GM18909 (cell line): Measurements from ENCODE around the gene C1orf167.

Experiments used
- ATAC-seq: cut with Tn5 transposase; IDR thresholded peaks from one replicate; pipeline ENCODE4 v1.9.1; 2021; ENCODE audit warnings: mild to moderate bottlenecking; ENCODE audit not compliant: unreplicated experiment, poor library complexity

C1orf167 gene

GRCh38 chr1:11759791-11760190, 2.2 kb upstream of the C1orf167 start:
- no peak for ATAC-seq

DNA sequence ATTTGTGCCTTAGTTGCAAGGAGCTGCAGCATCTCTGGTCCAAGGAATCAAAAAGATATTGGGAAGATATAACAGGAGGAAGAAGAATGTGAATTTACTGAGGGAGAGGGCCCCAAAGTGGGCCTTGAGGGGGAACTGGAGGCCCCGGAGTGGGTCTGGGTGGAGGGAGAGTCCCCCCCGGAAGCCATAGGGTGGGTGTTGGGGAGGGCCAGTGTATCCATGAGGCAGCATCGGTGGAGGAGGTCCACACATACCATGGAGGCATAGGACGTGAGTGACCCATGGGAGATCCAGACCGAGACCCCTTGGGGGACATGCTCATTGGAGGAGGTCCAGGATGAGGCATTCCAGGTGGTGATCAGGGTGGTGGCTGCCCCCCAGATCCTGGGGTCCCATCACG, 708 bp upstream of the C1orf167 start:
- ATAC-seq, result no peak

- no peak for ATAC-seq
Observed at GRCh38 chr1:11764115-11764514, 2.1 kb downstream of the C1orf167 start.

DNA sequence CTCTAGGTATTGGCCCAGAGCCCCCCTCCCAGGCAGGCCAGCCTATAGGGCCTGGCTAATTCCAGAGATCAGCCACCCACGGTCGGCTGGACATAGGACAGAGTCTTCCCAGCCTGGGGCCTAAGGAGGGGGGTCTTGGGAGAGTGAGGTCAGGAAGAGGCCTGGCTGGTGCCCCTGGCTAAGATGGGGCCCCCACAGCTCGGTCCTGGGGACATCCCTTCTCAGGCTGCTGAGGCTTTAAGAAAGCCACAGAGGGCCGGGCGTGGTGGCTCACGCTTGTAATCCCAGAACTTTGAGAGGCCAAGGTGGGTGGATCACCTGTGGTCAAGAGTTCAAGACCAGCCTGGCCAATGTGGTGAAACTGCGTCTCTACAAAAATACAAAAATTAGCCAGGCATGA, 2.5 kb downstream of the C1orf167 start:
- no peak for ATAC-seq

- ATAC-seq, result no peak
Observed at GRCh38 chr1:11765661-11766428, 3.9 kb downstream of the C1orf167 start.

- no peak for ATAC-seq
Observed at GRCh38 chr1:11766429-11766776, 4.4 kb downstream of the C1orf167 start.

DNA sequence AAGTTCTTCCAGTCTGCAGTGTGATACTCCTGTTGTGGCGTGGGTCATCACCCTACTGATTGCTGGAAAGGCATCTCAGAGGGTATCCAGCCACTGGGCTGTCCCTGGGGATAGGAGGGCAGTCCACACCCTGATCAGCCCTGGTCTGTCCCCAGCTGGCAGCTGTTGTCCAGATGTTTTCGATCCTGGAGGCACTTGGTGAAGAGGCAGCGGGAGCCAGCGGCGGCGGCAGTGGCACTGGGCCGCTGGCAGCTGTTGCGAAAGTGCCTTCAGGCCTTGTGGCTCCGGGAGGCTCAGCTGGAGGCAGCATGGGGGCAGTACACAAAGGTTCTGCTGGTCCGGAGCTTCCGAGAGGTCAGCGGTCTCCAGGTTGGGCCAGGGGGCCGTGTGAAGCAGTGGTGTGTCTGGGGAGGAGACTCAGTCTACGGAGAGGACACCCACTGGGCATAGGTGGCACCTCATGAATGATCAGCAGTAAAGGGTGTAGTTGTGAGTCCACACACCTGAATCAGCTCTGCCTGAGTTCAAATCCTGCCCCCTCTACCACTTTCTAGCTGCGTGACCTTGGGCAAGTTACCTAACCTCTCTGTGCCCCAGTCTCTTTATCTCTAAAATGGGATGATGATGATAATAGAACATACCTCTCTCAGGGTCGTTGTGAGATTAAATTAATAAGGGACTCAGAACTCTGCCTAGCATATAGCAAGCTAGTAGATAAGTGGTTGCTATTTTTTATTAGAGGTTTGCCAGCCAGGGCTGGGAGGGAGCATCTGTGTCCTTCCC, 6.1 kb downstream of the C1orf167 start:
- ATAC-seq, result no peak

DNA sequence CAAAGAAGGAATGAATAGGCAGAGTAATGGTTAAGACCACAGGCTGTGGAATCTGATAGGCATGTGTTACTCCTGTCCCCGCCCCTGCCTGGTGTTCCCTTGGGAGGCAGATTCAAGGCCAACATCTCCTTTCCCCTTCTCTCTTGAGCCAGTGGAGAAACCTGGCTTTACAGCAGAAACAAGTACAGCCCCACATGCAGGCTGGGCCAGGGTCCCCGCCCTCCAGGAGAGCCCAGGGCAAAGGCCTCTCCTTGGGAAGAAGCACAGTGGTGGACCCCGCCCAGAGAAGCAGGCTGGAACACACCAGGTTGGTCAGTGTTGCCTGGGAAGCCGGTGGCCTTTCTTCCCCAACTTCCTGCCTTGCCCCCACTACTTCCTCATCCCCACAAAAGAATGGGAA, 6.8 kb downstream of the C1orf167 start:
- no peak for ATAC-seq

- ATAC-seq, result no peak
Observed at GRCh38 chr1:11769274-11769673, 7.3 kb downstream of the C1orf167 start.

GRCh38 chr1:11770011-11770410, 8.0 kb downstream of the C1orf167 start:
- no peak for ATAC-seq

DNA sequence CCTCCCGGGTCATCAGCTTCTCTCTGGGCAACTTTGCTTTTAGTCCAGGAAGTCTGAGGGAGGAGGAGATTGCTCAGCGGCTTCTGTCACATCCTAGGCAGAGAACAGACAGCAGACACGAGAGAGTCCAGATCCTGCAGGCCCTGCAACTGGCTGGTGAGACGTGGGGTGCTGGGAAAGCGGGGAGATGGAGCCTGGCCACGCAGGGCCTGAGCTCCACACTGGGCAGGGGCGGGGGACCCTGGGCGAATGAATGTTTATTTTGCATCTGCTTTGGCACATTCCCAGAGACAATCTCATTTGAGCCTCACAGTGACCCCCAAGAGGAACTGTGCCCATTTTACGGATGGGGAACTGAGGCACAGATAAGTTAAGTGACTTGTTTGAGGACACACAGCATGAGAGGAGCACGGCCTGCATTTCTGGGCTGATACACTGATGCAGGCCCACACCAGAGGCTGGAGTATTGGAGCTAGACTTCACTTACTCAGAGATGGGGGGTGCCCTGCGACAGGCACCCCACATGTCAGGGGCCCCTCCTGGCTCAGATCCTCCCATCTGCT, 9.6 kb downstream of the C1orf167 start:
- ATAC-seq, result no peak

DNA sequence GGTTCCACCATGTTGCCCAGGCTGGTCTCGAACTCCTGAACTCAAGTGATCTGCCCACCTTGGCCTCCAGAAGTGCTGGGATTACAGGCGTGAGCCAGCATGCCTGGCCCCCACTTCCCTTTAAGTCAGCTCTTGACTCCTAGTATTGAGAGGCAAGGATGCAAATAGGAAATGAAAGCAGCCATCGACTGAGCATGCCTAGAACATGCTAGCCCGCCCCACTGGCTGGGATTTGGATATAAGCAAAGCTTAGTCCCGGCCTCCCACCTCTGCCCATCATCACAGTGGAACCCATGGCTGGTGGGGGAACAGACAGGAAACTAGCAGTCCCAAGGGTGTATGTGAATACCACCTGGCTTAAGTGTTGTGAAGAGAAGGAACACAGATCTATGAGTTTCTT, 10.5 kb downstream of the C1orf167 start:
- no peak for ATAC-seq

DNA sequence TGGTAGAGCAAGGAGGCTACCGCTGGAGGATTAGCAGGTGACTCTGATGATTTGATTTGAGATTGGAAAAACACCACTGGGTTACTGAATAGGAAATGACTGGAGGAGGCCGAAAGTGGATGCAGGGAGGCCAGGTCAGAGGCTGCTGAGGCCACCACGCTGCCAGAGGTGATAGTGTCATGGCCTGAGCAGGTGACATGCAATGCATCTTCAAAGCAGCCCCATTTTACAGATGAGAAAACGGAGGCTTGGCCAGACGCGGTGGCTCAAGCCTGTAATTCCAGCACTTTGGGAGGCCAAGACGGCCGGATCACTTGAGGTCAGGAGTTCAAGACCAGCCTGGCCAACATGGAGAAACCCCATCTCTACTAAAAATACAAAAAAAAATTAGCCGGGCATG, 12.8 kb downstream of the C1orf167 start:
- no peak for ATAC-seq

GRCh38 chr1:11777658-11778322, 15.8 kb downstream of the C1orf167 start:
- no peak for ATAC-seq

- no peak for ATAC-seq
Observed at GRCh38 chr1:11778336-11778735, 16.3 kb downstream of the C1orf167 start.

DNA sequence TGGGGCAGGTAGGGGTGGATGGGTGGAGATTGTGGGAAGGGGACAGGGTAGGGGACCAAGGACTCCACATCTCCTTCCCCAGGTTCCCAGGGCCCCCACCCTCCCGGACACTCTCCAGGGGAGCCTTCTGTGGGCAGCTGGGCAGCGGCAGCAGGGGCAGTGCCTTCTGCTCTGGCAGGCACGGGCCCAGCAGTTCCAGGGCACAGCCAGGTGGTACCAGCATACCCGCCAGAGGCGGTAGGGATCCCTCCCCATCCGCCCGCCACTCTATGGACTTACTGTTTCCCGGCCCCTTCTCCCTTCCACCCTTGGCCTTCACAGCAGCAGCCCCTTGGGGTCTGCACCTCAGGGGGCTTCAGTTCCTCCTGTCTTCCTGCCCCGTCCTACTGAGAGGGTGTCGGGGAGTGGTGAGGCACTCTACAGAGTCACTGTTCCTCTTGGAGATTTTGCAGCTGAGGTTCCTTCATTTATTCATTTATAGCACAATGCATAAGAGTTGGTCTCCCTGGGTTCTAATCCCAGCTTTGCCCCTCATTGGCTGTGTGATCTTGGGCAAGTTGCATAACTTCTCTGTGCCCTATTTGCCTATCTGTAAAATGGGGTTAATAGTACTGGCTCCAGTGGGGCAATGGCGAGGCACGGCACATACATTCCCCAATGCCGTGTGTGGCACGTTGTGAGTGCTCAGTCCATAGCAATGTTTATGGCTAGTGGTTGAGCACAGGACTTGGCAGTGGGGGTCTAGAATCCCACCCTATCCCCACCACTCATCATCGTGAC, 17.0 kb downstream of the C1orf167 start:
- no peak for ATAC-seq

DNA sequence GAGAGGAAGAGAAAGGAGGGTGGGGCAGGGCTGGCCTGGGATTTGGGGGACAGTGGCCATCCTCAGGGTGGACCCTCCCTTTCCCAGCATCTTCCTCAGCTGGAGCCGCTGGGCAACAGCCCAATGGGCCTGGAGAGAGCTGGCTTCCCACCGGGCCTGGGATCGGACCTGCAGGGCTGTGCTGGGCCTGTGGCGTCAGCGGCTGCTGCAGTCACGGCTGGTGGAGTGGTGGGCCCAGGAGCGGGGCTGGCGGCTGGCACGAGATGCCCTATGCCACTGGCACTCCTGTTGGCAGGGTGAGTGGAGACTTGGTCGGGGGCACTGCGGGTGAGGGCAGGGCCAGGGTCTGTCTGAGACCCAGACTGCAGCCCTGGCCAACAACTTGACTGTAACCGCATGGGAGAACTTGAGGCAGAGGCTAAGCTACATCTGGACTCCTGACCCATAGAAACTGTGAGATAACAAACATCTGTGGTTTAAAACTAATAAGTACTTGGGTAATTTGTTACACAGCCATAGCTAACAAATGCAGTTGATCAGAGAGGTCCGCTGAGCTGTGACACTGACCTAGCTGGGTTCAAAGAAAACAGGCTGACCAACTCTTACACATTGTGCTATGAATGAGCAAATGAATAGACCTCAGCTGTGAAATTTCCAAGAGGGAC, 17.9 kb downstream of the C1orf167 start:
- no peak for ATAC-seq

- ATAC-seq, result no peak
Observed at GRCh38 chr1:11780380-11781147, 18.6 kb downstream of the C1orf167 start.

DNA sequence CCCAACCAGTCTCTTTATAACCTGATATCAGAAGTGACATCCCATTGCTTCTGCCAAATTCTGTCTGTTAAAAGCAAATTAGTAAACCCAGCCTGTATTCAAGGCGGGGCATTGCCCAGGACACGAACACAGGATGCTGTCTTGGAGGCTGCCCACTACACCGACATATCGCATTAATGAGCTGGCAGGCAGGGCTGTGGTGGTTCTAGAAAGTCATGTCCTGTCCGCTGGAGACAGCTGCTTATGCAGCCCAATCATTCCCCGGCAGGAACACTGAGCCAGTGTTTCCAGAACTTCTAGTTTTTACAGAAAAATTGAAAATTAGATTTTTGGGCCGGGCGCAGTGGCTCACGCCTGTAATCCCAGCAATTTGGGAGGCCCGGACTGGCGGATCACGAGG, 19.3 kb downstream of the C1orf167 start:
- ATAC-seq, result no peak
